Measurements from ENCODE around the gene SQSTM1.

DNA sequence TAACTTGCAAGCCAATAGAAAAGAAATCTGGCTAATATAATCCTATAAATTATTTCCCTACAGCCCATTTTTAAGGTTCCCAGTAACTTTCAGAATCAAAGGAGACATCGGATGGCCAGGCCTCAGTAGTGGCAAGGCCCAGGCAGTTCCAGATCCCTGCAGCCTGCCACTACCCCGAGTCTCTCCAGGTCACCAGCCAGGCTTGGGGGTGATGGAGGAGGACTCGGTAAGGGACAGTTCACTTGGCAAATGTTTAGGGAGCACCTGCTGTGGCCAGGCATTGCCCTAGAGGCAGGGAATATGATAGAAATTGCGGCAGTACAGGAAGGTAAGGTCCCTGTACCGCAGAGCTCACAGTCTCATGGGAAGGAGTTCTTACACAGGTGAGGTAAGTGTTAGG is 42.1 kb upstream of the SQSTM1 start:
- TF ChIP-seq, protein P1, sequence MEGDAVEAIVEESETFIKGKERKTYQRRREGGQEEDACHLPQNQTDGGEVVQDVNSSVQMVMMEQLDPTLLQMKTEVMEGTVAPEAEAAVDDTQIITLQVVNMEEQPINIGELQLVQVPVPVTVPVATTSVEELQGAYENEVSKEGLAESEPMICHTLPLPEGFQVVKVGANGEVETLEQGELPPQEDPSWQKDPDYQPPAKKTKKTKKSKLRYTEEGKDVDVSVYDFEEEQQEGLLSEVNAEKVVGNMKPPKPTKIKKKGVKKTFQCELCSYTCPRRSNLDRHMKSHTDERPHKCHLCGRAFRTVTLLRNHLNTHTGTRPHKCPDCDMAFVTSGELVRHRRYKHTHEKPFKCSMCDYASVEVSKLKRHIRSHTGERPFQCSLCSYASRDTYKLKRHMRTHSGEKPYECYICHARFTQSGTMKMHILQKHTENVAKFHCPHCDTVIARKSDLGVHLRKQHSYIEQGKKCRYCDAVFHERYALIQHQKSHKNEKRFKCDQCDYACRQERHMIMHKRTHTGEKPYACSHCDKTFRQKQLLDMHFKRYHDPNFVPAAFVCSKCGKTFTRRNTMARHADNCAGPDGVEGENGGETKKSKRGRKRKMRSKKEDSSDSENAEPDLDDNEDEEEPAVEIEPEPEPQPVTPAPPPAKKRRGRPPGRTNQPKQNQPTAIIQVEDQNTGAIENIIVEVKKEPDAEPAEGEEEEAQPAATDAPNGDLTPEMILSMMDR (IDR thresholded peaks at IDR 0.05), result no peak
- TF ChIP-seq BCL3 (IDR thresholded peaks at IDR 0.05) (no peak), EP300 (IDR thresholded peaks at IDR 0.05) (no peak), POLR2A (IDR thresholded peaks at IDR 0.05; ENCODE audit: low read length) (no peak), MAFK (IDR thresholded peaks at IDR 0.05; ENCODE audit: partially characterized antibody) (no peak), ZFP36 (IDR thresholded peaks at IDR 0.05; ENCODE audit: borderline replicate concordance, partially characterized antibody) (no peak), HDAC2 (IDR thresholded peaks at IDR 0.05) (no peak), TP53 (CRISPR knock-in tag; IDR thresholded peaks at IDR 0.05) (no peak), USF2 (IDR thresholded peaks at IDR 0.05) (no peak), NR3C1 (IDR thresholded peaks at IDR 0.05) (no peak), NPAS2 (CRISPR knock-in tag; IDR thresholded peaks at IDR 0.05; ENCODE audit: borderline replicate concordance) (no peak)
- TF ChIP-seq, protein P2, sequence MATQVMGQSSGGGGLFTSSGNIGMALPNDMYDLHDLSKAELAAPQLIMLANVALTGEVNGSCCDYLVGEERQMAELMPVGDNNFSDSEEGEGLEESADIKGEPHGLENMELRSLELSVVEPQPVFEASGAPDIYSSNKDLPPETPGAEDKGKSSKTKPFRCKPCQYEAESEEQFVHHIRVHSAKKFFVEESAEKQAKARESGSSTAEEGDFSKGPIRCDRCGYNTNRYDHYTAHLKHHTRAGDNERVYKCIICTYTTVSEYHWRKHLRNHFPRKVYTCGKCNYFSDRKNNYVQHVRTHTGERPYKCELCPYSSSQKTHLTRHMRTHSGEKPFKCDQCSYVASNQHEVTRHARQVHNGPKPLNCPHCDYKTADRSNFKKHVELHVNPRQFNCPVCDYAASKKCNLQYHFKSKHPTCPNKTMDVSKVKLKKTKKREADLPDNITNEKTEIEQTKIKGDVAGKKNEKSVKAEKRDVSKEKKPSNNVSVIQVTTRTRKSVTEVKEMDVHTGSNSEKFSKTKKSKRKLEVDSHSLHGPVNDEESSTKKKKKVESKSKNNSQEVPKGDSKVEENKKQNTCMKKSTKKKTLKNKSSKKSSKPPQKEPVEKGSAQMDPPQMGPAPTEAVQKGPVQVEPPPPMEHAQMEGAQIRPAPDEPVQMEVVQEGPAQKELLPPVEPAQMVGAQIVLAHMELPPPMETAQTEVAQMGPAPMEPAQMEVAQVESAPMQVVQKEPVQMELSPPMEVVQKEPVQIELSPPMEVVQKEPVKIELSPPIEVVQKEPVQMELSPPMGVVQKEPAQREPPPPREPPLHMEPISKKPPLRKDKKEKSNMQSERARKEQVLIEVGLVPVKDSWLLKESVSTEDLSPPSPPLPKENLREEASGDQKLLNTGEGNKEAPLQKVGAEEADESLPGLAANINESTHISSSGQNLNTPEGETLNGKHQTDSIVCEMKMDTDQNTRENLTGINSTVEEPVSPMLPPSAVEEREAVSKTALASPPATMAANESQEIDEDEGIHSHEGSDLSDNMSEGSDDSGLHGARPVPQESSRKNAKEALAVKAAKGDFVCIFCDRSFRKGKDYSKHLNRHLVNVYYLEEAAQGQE (IDR thresholded peaks at IDR 0.05), result no peak
- TF ChIP-seq, protein P3, sequence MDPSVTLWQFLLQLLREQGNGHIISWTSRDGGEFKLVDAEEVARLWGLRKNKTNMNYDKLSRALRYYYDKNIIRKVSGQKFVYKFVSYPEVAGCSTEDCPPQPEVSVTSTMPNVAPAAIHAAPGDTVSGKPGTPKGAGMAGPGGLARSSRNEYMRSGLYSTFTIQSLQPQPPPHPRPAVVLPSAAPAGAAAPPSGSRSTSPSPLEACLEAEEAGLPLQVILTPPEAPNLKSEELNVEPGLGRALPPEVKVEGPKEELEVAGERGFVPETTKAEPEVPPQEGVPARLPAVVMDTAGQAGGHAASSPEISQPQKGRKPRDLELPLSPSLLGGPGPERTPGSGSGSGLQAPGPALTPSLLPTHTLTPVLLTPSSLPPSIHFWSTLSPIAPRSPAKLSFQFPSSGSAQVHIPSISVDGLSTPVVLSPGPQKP (IDR thresholded peaks at IDR 0.05; ENCODE audit: low read depth, low read length), result no peak
